Nephron progenitor cell (in vitro differentiated cells): Measurements from ENCODE around the gene PHLDA1.
A peak's percentile ranks its signal among the peaks of the same experiment; 100 is the strongest.

Experiments
- DNase-seq: peaks from one replicate; pipeline ENCODE4 v3.0.0; 2021
- H3K27ac Mint-ChIP-seq: 2 replicates; pipeline ENCODE4 v1.8.0; 2021; ENCODE audit warnings: mild to moderate bottlenecking, moderate library complexity, mixed read lengths
- H3K27me3 Mint-ChIP-seq: 2 replicates; pipeline ENCODE4 v1.8.0; 2021; ENCODE audit warnings: mild to moderate bottlenecking, low read depth, mixed read lengths; ENCODE audit not compliant: poor library complexity
- H3K36me3 Mint-ChIP-seq: 2 replicates; pipeline ENCODE4 v1.8.0; 2021; ENCODE audit warnings: low read depth, mixed read lengths
- H3K4me1 Mint-ChIP-seq: 2 replicates; pipeline ENCODE4 v1.8.0; 2021; ENCODE audit warnings: mixed read lengths
- H3K4me3 Mint-ChIP-seq: 2 replicates; pipeline ENCODE4 v1.8.0; 2021; ENCODE audit warnings: mild to moderate bottlenecking, moderate library complexity, mixed read lengths
- H3K9me3 Mint-ChIP-seq: 2 replicates; pipeline ENCODE4 v1.8.0; 2021; ENCODE audit warnings: mild to moderate bottlenecking, moderate library complexity, mixed read lengths
- TF ChIP-seq, protein P1 (sequence below): fragments of 200-600 bp; sonication (generic); IDR thresholded peaks from 2 replicates; pipeline ENCODE4 v1.5.0; 2021; ENCODE audit warnings: antibody characterized with exemption

The PHLDA1 gene

DNA sequence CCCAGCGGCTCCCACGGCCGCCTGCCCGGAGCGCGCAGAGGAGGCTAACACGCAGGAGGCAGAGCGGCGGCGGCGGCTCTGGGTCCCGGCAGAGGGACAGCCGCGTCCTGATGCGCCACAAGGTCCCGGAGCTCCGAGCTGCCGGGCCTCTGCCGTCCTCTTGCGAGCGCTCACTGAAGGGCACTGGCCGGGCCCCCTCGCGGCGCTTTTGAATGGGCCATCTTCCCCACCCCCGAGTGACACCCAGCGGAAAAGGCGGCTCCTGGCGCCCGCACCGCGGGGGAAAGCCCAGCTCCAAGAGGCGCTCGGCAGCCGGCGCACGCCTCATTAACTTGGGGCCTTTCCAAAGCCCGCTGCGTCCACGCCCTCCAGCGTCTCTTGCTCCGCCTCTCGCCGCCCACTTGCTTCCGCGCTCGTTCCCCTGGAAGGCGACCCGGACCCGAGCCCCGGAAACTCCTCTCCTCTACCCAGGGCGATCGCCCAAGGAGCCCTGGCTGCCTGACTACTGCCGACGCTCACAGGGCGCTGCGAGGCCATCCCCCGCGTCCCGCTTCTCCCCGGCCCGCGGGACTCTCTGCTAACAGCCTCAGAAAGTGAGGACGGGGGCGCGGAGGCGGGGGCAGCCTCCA, at the start of gene PHLDA1:
Gene PHLDA1, minus strand, starts transcription at position 363 of the 629 bp plus-strand sequence.
- Mint-ChIP-seq H3K36me3 (peaks cover 37% of the 10 kb centered on the region), H3K4me3 (peak within 1 kb of the TSS; percentile 95), H3K4me1 (peaks cover 49% of the 10 kb centered on the region), H3K27me3 (no peaks in the 10 kb centered on the region), H3K27ac (peak within 1 kb of the TSS; percentile 99), H3K9me3 (no peaks in the 10 kb centered on the region)
- peak; percentile 94 for DNase-seq
- TF ChIP-seq, protein P1, sequence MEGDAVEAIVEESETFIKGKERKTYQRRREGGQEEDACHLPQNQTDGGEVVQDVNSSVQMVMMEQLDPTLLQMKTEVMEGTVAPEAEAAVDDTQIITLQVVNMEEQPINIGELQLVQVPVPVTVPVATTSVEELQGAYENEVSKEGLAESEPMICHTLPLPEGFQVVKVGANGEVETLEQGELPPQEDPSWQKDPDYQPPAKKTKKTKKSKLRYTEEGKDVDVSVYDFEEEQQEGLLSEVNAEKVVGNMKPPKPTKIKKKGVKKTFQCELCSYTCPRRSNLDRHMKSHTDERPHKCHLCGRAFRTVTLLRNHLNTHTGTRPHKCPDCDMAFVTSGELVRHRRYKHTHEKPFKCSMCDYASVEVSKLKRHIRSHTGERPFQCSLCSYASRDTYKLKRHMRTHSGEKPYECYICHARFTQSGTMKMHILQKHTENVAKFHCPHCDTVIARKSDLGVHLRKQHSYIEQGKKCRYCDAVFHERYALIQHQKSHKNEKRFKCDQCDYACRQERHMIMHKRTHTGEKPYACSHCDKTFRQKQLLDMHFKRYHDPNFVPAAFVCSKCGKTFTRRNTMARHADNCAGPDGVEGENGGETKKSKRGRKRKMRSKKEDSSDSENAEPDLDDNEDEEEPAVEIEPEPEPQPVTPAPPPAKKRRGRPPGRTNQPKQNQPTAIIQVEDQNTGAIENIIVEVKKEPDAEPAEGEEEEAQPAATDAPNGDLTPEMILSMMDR = peak; percentile 53

DNA sequence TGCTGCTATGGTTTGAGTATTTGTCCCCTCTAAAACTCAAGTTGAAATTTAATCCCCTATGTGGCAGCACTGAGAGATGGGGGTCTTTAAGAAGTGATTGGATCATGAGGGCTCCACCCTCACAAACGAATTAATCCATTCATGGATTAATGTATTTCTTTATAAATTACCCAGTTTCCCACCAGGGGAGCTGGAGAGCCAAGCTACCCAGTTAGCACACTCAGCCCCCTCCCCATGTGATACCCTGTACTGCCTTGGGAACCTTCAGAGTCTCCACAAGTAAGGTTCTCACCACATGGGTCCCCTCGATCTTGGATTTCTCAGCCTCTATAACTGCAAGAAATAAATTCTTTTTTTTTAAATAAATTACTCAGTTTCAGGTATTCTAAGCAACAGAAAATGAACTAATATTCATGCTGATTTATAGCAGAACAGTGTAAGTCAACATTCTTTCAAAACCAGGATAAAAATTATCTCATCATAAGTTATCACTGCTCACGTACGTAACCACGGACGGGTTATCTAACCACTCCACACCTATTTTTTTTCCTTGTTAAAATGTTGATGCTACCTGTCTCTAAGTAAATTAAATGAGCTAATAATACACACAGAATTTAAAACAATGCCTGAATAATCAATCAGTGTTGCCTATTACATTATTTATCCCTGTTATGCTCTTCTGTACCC, 49.3 kb upstream of the PHLDA1 start:
- TF ChIP-seq, protein P1 = no peak
- Mint-ChIP-seq H3K27ac (no peak overlapping the region), H3K4me1 (peaks cover 36% of the 10 kb centered on the region), H3K9me3 (peaks cover 35% of the 10 kb centered on the region), H3K4me3 (no peak overlapping the region), H3K27me3 (no peaks in the 10 kb centered on the region), H3K36me3 (peaks cover 62% of the 10 kb centered on the region)
- DNase-seq = no peak

DNA sequence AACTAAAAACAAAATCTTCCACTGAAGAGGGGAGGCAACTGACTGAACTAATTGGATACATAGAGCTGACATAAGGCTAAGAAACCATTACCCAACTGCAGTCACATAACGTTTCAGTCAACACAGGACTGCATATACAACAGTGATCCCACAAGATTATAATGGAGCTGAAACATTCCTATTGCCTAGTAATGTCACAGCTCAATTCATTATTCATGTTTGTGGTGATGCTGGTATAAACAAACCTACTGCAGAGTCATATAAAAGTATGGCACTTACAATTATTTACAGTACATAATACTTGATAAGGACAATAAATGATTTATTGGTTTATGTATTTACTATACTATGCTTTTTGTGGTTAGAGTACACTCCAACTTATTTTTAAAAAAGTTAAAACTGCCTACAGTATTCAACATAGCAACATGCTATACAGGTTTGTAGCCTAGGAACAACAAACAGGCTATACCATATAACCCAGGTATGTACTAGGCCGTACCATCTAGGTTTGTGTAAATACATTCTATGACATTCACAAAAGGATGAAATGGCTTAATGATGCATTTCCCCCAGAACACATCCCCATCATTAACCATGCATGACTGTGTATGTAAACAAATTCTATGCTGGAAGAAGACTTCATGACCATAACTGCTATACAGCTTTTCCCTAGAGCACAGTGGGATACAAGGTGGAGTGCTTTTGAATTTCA, 48.6 kb upstream of the PHLDA1 start:
- H3K36me3 Mint-ChIP-seq = peaks cover 65% of the 10 kb centered on the region
- H3K9me3 Mint-ChIP-seq = peaks cover 35% of the 10 kb centered on the region
- no peak overlapping the region for H3K4me3 Mint-ChIP-seq
- no peak overlapping the region for H3K27ac Mint-ChIP-seq
- H3K27me3 Mint-ChIP-seq = no peaks in the 10 kb centered on the region
- DNase-seq = no peak
- peaks cover 29% of the 10 kb centered on the region for H3K4me1 Mint-ChIP-seq
- TF ChIP-seq, protein P1 = no peak

DNA sequence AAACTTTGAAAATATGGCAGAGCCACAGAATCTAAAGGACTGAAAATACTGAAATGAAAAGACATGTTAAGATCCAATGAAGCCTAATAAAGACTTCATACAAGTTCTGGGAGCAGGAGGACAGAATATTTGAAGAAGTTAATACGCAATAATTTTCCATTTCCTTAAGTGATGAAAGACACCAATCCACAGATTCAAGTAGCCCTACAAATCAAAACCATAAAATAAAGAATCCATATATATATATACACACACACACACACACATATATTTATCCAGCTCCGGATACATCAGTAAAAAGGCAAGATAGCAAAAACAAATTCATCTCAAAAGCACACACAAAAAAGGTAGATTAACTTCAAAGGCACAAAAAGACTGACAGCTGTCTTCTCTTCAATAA, 47.2 kb upstream of the PHLDA1 start:
- Mint-ChIP-seq H3K27me3 (no peaks in the 10 kb centered on the region), H3K27ac (no peak overlapping the region), H3K36me3 (peaks cover 75% of the 10 kb centered on the region), H3K4me3 (no peak overlapping the region), H3K4me1 (peaks cover 26% of the 10 kb centered on the region), H3K9me3 (peaks cover 35% of the 10 kb centered on the region)
- no peak for DNase-seq
- TF ChIP-seq, protein P1 = no peak

DNA sequence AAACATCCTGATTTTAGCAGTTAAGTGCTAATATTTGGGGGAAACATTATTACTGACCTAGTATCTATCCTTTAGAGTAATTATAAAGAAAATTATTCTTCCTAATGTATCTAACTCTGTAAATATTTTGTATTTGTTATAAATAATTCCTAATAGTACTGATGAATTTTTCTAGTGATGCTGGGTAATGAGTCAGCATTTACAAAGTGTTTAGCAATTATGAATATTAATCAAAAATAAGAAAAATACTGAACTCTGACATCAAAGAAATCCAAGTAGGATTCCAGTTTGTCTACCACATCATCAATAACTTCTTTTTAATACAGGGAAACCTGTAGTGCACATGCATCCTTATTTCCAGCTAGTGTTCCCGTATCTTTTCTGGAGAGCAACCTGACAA, 43.9 kb upstream of the PHLDA1 start:
- Mint-ChIP-seq H3K36me3 (peaks cover 88% of the 10 kb centered on the region), H3K4me3 (no peak overlapping the region), H3K9me3 (peaks cover 22% of the 10 kb centered on the region), H3K4me1 (peaks cover 15% of the 10 kb centered on the region), H3K27ac (no peak overlapping the region), H3K27me3 (no peaks in the 10 kb centered on the region)
- DNase-seq = no peak
- TF ChIP-seq, protein P1 = no peak
